Inferior parietal cortex (tissue), 1 donor: ENCODE data around the gene USP9X.
"Not testable (repeated sequence)": the region's sequence is repeated elsewhere in the genome, so short reads cannot be mapped to it uniquely, and the experiment has no call there.

Experiments
- DNase-seq: peaks from one replicate; pipeline ENCODE4 v3.0.0-alpha.2; 2016; ENCODE audit errors: extremely low spot score

Gene USP9X

GRCh38 chrX:41285928-41286327 is 200.7 kb downstream of the USP9X start:
- DNase-seq, result not testable (repeated sequence)
